ENCODE results near the gene PRDM8. TPM values are rescaled to one million over a fixed set of nuclear protein-coding genes. Genes with fewer than 3 reads are reported as not detected.

PRDM8 gene
- total RNA-seq, 1 experiment from 2014 or later: 0.09 TPM

DNA sequence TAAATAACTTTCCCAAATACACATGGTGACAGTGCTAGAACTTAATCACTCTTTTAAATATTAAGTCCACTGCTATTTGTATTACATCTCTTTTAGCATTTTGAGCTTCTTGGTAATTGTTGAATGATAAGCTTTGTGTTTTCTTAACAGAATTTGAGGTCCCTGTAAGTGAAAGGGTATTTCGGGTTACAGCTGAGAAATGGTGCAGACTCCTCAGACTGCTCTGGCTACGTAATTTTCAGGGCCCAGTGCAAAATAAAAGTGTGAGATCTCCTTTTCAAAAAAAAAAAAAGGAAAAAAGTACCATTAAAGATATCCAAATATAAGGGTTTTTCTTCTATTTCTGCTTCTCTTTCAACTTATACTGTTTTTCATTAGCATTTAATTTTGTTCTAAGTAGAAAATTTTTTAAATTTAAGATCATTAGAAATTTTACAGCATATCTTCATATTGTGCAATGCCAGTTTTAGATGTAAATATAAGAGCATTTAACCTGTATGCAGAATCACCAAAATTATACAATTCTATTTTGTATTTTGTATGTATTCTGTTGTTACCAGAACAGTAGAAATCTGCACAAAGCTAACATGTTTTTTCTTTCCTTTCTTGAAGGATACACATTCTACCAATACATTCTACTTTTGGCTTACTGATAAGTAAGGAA is 35.5 kb downstream of the PRDM8 start:
- no peak for TF ChIP-seq EZH2 (IDR thresholded peaks at IDR 0.05; ENCODE audit: borderline replicate concordance, low read depth, low read length, poor library complexity, severe bottlenecking)
- TF ChIP-seq, protein P1, sequence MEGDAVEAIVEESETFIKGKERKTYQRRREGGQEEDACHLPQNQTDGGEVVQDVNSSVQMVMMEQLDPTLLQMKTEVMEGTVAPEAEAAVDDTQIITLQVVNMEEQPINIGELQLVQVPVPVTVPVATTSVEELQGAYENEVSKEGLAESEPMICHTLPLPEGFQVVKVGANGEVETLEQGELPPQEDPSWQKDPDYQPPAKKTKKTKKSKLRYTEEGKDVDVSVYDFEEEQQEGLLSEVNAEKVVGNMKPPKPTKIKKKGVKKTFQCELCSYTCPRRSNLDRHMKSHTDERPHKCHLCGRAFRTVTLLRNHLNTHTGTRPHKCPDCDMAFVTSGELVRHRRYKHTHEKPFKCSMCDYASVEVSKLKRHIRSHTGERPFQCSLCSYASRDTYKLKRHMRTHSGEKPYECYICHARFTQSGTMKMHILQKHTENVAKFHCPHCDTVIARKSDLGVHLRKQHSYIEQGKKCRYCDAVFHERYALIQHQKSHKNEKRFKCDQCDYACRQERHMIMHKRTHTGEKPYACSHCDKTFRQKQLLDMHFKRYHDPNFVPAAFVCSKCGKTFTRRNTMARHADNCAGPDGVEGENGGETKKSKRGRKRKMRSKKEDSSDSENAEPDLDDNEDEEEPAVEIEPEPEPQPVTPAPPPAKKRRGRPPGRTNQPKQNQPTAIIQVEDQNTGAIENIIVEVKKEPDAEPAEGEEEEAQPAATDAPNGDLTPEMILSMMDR (conservative IDR thresholded peaks at IDR 0.05; ENCODE audit: low read depth, low read length): no peak

DNA sequence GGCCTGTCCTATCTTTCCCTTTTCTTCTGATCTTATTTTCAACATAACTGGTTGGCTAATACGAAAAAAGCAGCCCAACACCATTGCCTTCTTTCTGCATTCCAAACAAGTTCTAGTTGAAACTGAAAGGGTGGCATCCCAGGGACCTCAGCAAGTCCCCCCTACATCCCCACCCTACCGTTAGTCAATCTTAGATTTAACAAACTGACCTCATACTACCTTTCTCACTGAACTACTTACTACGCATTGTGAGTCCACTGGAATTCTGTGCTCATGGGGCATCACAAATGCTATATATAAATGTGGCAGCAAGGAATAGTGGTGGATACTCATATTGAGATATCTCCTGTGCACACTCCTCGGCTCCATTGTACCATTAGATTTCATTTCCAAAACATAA is 36.1 kb downstream of the PRDM8 start:
- ChIA-PET POLR2A (ENCODE audit: low non-redundant PET) (no interaction called here), CTCF (no interaction called here)
- no TSS peak for BruUV-seq (replicated peaks)
- Histone ChIP-seq H3K9me3 (ENCODE audit: low read depth, low read length, poor library complexity, severe bottlenecking) (no peaks in the 10 kb centered on the region), H3K4me3 (ENCODE audit: low read depth, low read length, poor library complexity, severe bottlenecking) (no peak overlapping the region), H3K27ac (ENCODE audit: low read depth, low read length, poor library complexity, severe bottlenecking) (no peak overlapping the region), H3K27me3 (replicated peaks; ENCODE audit: insufficient read depth, low read depth, low read length, poor library complexity) (peaks cover 30% of the 10 kb centered on the region), H3K36me3 (ENCODE audit: insufficient read depth, low read length, poor library complexity, severe bottlenecking) (no peaks in the 10 kb centered on the region), H3K4me1 (ENCODE audit: insufficient read depth, low read length, poor library complexity, severe bottlenecking) (no peaks in the 10 kb centered on the region)
- intact Hi-C loops (cut with micrococcal nuclease; ENCODE audit: unreplicated experiment): no loop called here
- no peak for DNase-seq (ENCODE audit: low spot score)
- TF ChIP-seq, protein P1 (conservative IDR thresholded peaks at IDR 0.05; ENCODE audit: low read depth, low read length): no peak
- TF ChIP-seq EZH2 (IDR thresholded peaks at IDR 0.05; ENCODE audit: borderline replicate concordance, low read depth, low read length, poor library complexity, severe bottlenecking): no peak

More for the DNA sequence above, 35.5 kb downstream of the PRDM8 start:
- H3K27me3 ChIP-seq (replicated peaks; ENCODE audit: insufficient read depth, low read depth, low read length, poor library complexity): peaks cover 31% of the 10 kb centered on the region
- no TSS peak for BruUV-seq (replicated peaks)
- no peaks in the 10 kb centered on the region for H3K4me1 ChIP-seq (ENCODE audit: insufficient read depth, low read length, poor library complexity, severe bottlenecking)
- H3K4me3 ChIP-seq (ENCODE audit: low read depth, low read length, poor library complexity, severe bottlenecking): no peak overlapping the region
- intact Hi-C loops (cut with micrococcal nuclease; ENCODE audit: unreplicated experiment): no loop called here
- DNase-seq (ENCODE audit: low spot score): no peak
- H3K27ac ChIP-seq (ENCODE audit: low read depth, low read length, poor library complexity, severe bottlenecking): no peak overlapping the region
- H3K9me3 ChIP-seq (ENCODE audit: low read depth, low read length, poor library complexity, severe bottlenecking): no peaks in the 10 kb centered on the region
- ChIA-PET POLR2A (ENCODE audit: low non-redundant PET) (no interaction called here), CTCF (interaction anchor here (0.7 kb wide), 1 partner anchor 837 kb away, joined by 3 read pairs; no protein-coding TSS in a partner anchor)
- no peaks in the 10 kb centered on the region for H3K36me3 ChIP-seq (ENCODE audit: insufficient read depth, low read length, poor library complexity, severe bottlenecking)

- no peak for DNase-seq (ENCODE audit: low spot score)
- Histone ChIP-seq H3K9me3 (ENCODE audit: low read depth, low read length, poor library complexity, severe bottlenecking) (no peaks in the 10 kb centered on the region), H3K27me3 (replicated peaks; ENCODE audit: insufficient read depth, low read depth, low read length, poor library complexity) (peaks cover 21% of the 10 kb centered on the region), H3K4me3 (ENCODE audit: low read depth, low read length, poor library complexity, severe bottlenecking) (no peak overlapping the region), H3K4me1 (ENCODE audit: insufficient read depth, low read length, poor library complexity, severe bottlenecking) (no peaks in the 10 kb centered on the region), H3K36me3 (ENCODE audit: insufficient read depth, low read length, poor library complexity, severe bottlenecking) (no peaks in the 10 kb centered on the region), H3K27ac (ENCODE audit: low read depth, low read length, poor library complexity, severe bottlenecking) (no peak overlapping the region)
- ChIA-PET POLR2A (ENCODE audit: low non-redundant PET) (no interaction called here), CTCF (no interaction called here)
- TF ChIP-seq, protein P1 (conservative IDR thresholded peaks at IDR 0.05; ENCODE audit: low read depth, low read length): no peak
- TF ChIP-seq EZH2 (IDR thresholded peaks at IDR 0.05; ENCODE audit: borderline replicate concordance, low read depth, low read length, poor library complexity, severe bottlenecking): no peak
- no TSS peak for BruUV-seq (replicated peaks)
- intact Hi-C loops (cut with micrococcal nuclease; ENCODE audit: unreplicated experiment): no loop called here
Observed at GRCh38 chr4:80235451-80235850, 38.1 kb downstream of the PRDM8 start.

Measured in A673 (cell line).